GM19438 (cell line): ENCODE results near the gene DAO.
A peak's percentile ranks its signal among the peaks of the same experiment; 100 is the strongest.
"Not testable (repeated sequence)": the region's sequence is repeated elsewhere in the genome, so short reads cannot be mapped to it uniquely, and the experiment has no call there.

ENCODE experiments used
- ATAC-seq: cut with Tn5 transposase; IDR thresholded peaks from one replicate; pipeline ENCODE4 v1.9.1; 2021; ENCODE audit warnings: low read depth; ENCODE audit not compliant: unreplicated experiment

Gene DAO

DNA sequence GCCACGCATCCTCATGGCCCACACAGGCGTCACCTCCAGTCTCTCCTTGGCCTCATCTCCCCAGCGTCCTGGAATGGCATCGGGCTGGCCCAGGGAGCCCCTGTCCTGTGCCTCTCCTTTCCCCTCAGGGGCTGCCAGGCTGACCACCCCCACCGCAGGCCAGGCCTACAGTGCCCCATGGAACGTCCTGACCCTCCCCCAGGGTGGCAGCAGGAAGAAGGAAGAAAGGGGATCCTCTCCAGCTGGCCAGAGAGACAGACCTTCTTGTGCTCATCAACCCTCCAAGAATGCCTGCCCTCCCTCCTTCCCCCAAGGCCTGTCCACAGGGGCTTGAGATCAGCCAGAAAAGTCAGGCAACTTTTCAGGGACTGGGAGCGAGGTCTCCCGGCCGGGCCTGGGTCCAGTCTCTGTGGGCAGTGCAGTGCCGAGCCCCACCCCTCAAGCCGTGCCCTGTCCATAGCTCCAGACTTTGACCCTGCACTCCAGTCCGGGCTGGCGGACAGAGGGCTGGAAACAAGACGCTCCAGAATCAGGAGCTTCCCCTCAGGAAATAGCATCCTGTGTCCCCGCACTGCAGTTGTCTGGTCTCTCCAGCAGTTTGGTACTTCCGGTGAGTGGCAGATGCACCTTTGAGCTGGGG is at the start of gene DAO:
Gene DAO (plus strand): TSS at position 478 of the 640 bp plus-strand sequence. CDS start 4,915 bp downstream, outside the sequence.
- ATAC-seq = no peak

DNA sequence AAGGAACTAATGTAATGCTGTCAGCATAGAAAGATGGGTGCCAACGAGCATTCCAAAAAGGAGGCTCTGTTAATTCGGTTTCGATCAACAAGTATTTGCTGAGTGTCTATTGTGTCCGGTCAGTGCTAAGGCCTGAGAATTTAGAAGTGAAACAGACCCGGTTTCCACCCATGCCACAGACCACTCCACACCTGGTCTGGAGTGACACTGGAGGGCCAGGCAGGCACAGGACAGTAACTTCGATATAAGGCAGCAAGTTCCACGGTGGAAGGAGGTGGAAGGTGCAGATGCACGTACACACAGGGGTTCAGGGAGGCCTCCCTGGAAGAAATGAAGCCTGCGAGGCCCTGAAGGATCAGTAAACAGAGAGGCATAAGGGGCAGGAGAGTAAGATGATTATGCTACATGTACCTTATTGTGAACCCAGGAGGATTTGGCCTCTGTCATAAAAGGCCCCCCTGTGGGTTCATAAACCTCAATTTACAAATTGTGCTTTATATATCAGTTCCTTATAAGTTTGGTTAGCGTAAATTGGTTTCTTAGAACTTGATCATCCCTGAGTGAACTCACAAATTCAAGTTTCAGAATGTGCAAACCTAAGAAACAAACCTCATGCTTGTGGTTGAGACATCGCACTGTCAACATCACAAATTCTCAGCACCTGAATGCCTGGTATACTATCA is 48.4 kb upstream of the DAO start:
- ATAC-seq = peak; percentile 70

DNA sequence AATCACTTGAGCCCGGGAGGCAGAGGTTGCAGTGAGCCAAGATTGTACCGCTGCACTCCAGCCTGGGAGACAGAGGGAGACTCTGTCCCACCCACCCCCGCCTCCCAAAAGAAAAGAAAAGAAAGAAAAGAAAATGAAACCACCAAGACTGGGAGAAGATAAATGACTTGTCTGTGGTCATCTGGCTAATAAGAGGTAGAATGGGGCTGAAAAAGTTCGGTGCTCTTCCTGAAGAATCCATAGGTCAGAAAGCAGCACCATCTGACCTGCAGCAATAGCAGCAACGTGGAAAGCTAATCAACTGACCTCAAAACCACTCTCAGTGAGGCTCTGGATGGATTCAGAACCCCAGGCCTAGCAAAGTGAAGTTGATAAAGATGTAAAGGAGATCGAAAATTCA is 47.7 kb upstream of the DAO start:
- no peak for ATAC-seq

DNA sequence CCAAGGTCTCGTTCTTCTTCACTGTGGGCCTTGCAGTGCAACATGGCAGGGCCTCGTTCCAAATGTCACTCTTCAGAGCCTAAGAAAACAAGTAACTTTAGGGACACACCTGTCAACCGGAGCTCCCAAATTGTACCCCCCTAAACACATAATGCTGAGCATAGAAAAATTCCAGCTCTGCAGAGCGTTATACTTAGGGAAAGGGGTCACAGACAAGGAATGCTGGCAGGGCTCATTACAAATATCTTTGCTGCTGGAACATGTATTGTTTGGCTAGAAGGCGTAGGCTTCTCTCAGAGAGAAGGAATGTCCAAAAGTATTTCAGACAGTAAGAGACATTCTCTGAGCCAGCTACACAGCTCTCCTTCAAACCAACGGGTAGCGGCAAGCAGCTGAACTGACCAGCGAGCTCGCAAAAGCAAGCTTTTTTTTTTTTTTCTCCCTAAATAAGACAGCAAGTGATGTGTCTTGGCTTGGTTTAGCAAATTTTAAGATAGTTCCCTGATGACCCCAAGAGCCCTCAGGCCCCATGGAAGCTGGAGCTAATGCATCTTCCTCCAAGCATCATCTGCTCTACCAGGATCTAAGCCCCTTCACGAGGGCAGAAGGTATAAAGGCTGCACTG is 47.0 kb upstream of the DAO start:
- no peak for ATAC-seq

DNA sequence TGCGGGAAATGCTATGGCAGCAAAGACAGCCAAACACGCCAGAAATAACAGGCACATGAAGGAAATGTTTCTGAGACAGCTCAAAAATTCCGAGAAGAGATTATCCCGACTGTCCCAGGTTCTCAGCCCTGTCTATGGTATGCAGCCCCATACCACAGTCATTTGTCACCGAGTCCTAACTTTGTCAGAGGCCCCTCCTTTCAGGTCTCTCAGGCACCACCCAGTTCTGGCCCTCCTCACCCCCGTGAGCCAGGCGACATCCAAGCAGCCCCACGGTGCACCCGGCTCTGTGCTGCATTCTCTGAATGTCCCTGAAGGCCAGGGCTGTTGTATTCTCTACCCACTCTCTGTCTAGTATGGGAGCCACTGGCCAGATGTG is 46.5 kb upstream of the DAO start:
- no peak for ATAC-seq

DNA sequence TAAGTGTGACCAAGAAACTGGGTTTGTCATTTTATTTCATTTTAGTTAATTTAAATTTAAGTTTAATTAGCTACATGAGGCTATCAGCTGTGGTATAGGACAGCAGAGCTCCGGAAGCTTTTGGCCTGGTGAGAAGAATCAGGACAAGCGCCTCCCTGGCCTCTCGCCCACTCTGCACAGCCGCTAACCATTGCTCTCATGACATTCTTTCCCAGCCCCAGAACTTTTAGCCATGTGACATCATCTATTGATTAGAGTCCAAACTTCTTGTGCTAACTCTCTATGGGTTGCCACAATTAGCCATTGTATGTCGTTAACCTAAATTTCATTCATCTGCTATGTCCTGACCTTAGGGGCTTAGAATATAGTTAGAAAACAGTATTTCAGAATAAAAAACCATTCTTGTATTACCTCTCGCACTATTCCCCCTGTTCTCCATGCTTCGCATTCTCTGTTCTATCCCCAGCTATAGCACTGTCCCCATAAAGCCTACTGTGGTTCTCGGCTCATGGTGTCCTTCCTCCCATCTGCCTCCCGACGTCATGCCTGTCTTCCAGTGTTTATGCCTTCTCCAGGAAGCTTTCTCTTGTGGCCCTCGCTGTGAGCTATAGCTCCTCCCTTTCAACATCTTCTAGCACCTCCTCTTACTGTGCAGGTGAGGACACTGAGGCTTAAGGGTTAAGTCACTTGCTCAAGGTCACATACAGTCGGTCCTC is 46.0 kb upstream of the DAO start:
- ATAC-seq = no peak

DNA sequence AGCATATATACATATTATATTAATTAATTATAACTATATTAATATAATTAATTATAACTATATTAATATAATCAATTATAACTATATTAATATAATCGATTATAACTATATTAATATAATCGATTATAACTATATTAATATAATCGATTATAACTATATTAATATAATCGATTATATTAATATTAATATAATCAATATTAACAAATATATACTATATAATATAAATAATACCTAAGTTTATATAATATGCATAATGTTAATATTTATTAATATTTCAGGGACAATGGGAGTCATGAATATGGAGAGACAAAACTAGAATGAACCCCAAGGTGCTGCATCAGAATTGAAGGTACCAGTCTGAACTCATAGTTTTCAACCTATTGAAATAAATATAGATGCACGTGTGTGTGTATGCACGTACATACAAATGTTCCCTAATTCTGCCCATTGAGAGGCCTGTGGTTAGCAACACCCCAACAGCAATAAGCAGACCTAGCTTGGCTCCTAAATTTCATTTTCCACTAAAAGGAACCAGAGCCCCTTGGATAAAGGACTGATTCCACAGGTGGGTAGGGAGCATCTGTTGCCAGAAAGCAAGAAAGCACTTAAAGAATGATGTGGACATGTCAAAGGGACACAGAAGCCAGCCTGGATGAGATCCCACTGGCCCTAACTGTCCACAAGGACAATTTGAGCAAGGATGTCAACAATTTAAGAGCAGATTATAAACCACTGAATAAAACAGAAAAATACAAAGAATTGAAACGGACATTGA is 43.8 kb upstream of the DAO start:
- no peak for ATAC-seq

DNA sequence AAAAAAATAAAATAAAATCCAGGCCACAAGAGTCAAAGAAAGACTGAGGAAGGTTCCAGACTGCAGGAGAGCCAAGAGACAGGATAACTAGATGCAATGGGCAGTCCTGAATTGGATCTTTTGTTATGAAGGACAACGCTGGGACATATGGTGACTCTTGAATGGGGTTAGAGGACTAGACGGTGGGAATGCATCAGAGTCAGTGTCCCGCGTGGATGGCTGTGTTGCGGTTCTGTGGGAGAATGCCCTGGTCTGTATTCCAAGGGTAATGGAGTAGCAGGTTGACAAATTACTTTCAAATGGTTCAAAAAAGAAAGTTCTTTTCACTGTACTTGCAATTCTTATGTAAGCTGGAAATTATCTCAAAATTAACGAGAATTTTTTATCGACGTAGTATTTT is 42.7 kb upstream of the DAO start:
- ATAC-seq = no peak

DNA sequence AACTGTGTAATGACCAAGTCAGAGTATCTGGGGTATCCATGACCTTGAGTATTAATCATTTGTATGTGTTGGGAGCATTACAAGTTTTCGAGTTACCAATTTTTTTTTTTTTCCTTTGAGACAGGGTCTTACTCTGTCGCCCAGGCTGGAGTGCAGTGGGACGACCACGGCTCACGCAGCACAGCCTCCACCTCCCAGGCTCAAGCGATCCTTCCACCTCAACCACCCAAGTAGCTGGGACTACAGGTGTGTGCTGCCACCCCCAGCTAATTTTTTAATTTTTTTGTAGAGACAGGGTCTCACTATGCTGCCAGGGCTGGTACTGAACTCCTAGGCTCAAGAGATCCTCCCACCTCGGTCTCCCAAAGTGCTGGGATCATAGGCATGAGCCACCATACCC is 42.2 kb upstream of the DAO start:
- ATAC-seq = no peak

DNA sequence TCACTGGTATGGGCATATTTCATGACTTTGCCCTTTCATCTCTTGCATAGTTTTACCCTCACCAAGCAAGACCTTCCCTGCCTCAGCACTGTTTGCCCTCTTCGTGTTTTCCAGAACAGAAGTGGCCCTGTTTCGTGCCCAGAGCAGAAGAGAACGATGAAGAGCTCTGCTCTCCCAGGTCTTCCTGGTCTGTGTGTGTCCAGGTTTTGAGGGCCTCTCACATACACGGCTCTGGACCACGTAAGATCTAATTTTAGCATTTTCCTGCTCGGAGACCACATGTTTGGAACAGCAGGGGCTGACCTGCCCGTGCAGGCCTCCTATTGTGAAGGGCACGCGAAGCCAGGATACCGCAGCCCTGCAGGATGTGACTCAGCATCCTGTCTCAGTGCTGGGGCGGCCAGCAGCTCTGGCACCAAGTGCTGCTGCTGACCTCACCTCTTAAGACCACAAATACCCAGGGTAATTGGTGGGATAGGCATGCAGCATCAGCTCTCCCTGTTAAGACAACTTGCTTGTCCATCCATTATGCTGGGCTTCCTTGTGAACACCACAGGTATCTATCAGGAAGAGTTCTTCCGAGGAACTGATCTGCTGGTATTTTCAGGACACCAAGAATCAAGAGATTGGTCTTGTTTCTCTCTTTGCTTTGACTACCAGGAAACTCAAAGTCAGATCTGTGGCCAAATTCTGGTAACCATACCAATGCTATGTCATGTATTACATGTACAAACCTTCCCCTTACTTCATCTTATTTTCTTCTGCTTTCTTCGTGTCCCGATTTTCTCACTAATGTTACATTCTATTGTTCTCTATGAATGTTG is 41.5 kb upstream of the DAO start:
- ATAC-seq = peak; percentile 95

DNA sequence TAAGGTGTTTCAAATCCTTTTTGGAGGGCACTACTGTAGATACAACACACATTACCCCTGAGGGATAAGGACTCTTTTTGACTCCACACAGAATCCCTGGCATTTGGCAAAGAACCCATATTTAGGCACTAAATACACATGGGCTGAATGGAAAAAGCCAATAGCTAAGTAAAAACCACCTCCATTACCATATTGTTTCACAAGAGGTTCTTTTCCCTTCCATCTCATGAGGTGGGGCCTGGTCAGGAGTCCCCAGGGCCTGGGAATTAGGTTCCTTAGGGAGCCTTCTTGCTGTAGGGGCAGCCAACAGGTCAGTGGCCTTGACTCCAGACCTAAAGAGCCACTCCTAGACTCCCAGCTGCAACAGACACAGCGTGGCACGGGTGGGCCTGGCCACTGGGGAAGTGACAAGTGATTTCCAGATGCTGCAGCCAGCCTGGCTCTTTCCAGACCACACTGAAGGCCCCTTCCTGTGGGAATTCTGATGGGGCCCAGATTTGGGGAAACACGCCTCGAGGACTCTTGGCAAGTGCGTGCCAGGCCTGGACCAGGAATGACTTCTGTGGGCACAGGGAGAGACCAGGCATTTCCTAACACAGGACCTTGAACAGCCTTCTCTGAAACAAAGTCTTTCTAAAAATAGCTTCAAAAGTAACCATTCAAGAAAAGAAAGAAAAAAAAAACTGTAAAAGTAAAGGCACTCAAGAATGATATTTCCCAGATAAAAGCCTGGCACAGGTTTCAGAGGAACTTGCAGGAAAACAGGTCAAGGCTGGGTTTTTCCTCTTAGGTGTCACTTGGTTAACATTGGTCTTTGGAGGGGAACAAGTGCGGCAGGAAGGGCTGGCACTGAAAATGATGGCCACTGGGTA is 40.6 kb upstream of the DAO start:
- ATAC-seq = no peak

DNA sequence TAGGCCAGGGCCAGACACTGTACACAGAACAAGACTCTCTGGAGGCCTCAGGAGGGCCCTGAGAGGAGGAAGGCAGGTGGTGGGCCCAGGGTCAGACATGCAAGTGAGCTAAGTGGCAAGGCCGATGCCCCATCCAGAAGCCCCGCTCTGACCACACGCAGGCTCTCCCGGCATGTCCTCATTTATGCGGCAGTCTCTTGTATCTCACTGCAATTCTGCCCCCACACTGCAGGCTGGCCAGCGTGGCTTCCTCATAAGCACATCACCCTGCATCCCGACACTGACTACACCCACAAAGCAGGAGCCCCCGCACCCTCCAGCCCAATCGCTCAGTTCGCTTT is 40.0 kb upstream of the DAO start:
- no peak for ATAC-seq

DNA sequence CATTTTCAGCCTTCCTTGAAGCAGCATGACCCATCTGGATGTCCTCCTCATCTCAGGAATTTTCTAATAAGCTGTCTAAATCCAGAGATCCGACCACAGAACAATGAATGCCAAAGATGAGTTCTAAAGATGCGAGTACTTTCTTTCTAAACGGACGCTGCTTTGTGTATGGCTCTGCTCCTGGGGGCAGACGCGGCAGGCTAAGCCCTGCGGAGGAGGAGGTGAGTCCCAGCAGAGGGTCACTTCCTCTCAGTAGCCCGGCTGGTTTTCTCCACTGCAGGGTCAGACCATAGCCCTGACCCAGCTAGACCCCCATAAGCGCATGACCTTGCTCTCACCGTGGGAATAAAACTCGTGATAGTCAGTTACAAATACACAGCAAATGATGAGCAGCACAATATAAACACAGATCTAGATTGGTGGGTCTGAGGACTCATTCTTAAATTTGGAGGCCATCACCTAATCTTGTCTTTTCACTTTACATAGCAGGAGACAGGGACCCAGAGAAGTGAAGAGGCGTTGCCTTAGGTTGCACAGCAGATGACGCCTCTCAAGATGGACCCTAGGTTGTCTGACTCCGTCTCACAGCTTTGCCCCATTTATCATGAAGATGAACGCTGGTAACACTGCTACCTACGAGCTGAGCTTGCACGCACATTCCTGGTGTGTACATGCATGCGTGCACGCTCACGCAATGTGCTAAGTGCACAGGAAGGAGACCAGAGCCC is 39.1 kb upstream of the DAO start:
- ATAC-seq = no peak

DNA sequence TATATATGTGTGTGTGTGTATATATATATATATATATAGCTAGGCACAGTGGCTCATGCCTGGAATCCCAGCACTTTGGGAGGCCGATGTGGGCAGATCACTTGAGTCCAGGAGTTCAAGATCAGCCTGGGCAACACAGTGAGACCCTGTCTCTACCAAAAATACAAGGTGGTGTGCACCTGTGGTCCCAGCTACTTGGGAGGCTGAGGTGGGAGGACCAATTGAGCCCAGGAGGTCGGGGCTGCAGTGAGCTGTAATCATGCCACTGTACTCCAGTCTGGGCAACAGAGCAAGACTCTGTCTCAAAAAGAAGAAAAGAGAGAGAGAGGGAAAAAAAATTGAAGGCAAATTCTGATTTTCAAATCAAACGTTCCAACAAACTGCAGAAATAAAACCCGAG is 38.1 kb upstream of the DAO start:
- ATAC-seq = not testable (repeated sequence)

DNA sequence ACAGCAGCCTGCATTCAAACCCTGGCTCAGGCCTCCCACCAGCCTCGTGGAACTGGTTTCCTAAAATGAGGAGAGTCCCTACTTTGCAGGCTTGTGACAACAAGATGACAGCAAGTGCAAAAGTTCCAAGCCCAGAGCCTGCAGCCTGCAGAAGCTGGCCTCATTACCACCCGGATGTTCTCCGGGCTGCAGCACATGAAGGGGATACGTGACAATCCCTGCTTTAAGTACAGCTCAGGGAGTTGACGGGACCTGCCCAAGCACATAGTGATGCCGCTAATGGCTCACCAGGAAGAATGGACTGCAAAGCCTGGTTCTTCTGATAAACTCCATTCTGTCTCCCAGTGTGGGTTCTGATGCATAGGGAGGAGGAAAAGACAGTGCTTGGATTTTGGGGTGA is 37.5 kb upstream of the DAO start:
- no peak for ATAC-seq

DNA sequence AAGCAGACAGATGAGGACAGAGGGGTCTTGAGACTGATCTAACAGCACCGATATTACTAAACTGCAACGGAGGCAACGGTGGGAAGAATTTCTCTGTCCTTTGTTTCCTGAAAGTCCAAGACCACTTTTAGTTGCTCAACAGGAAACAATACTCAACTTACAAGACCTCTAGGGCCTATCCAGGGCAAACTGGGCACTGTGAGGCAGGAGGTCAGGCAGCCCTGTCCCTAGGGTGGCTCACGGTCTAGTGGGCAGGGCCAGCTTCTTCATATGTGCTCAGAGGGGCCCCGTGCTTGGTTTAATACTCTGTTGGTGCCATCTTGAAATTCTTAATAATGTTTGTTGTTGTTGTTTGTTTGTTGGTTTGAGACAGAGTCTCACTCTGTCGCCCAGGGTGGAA is 36.7 kb upstream of the DAO start:
- no peak for ATAC-seq

DNA sequence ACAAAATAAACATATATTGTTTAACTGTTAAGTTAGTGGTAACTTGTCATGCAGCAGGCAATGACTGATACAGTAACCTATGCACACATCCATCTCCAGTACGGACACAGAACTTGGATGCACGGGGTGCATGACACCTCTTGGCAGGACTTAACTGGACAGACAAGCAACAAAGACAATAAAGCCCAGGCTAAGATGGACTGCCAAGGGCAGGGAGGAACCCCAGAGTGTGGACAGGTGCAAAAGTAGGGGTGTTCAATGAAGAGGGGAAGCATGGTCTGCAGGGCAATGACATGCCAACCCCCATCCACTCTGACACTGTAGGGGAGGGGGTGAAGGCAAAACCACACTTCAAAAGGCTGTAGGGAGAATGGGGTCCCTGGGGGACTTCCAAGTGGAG is 34.2 kb upstream of the DAO start:
- ATAC-seq = no peak

DNA sequence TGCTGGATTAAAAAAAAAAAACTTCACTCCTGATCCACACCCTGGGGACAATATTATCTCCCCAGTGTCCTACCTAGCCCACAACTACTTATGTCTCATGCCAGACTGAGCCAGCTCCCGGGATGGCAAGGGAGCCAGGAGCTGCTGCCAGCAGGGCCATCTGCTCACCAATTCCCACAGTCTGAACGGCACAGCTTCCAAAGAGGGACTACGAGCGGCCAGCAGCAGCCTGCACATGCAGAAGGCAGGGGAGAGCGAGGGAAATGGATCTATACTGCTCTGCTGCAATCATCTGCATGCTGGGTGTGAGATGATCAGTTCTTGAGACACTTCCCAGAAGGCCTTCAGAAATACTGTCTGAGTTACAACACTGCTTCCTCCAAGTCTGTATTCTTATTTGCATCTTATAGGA is 33.6 kb upstream of the DAO start:
- no peak for ATAC-seq
